Panc1 (cell line): ENCODE measurements around the gene NAA40.

ENCODE experiments used
- CTCF ChIP-seq: fragments of 450-650 bp; IDR thresholded peaks from 2 replicates; pipeline ENCODE4 v1.5.1; 2017; ENCODE audit warnings: mild to moderate bottlenecking
- POLR2AphosphoS5 ChIP-seq: IDR thresholded peaks from 2 replicates; pipeline ENCODE4 v1.6.1; 2012; ENCODE audit warnings: mild to moderate bottlenecking, low read depth, low read length, moderate library complexity
- REST ChIP-seq, 2 experiments: IDR thresholded peaks; 2 replicates each; pipeline ENCODE4 v1.6.1; 2011 to 2012; ENCODE audit warnings: low read depth in 2 of 2, control low read depth in 1 of 2, low read length in 1 of 2, mild to moderate bottlenecking in 1 of 2, moderate library complexity in 1 of 2; ENCODE audit not compliant: insufficient read depth in 1 of 2
- TCF7L2 ChIP-seq: IDR thresholded peaks from 2 replicates; pipeline ENCODE4 v1.6.1; 2011; ENCODE audit warnings: mild to moderate bottlenecking, low read depth, low read length, inconsistent platforms

GRCh38 chr11:63911876-63912275, 26.9 kb upstream of the NAA40 start:
- TF ChIP-seq POLR2AphosphoS5 (no peak), CTCF (no peak), TCF7L2 (no peak), REST (IDR thresholded peaks at IDR 0.05; ENCODE audit: insufficient read depth in 1 of 2, low read depth in 2 of 2, low read length in 1 of 2) (no peak)
